GM19372 (cell line): ENCODE measurements around the gene ALDOB.

Source experiments
- ATAC-seq: cut with Tn5 transposase; IDR thresholded peaks from one replicate; pipeline ENCODE4 v1.9.1; 2021; ENCODE audit warnings: mild to moderate bottlenecking, low read depth, moderate library complexity; ENCODE audit not compliant: unreplicated experiment

The ALDOB gene

GRCh38 chr9:101435601-101436079 is at the start of gene ALDOB:
Gene ALDOB, minus strand, starts transcription at chr9:101435774. Its CDS starts 4,887 bp downstream, at chr9:101430887.
- no peak for ATAC-seq

DNA sequence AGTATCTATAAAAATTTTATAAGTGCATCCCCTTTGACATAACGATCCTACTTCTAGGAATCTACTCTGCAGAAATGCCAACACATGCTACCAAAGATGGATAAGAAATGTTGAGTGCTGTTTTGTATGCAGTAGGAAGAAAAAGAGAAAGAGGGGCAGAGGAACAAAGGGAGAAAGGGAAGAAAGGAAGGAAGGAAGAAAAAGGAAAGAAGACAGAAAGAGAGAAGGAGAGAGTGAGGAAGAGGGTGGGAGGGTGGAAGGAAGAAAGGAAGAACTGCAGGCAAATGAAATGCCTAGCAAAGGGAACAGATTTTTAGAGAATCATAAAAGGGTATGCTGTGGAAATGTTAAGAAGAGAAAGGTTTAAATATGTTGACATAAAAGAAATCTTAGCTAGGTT is 48.5 kb upstream of the ALDOB start:
- ATAC-seq, result no peak

GRCh38 chr9:101481261-101481660 is 45.7 kb upstream of the ALDOB start:
- no peak for ATAC-seq

DNA sequence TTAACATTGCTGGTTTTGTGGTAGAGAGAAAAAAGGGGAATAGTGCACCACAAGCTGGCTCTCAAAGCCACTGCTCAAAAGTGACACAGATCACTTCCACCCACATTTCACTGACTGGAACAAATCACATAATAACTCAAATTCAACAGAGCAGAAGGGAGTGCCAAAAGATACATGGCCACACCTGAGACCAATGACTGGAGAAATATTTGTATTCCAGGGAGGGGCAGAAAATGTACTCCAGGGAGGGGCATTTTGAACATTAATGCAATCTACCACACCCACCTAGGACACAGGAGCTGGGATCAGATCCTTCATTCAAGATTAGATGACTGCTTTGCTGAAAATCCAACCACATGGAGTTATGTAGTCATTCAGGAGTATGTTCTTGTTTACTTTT is 44.8 kb upstream of the ALDOB start:
- ATAC-seq, result no peak

- ATAC-seq, result no peak
Observed at GRCh38 chr9:101479338-101480030, 43.9 kb upstream of the ALDOB start.

DNA sequence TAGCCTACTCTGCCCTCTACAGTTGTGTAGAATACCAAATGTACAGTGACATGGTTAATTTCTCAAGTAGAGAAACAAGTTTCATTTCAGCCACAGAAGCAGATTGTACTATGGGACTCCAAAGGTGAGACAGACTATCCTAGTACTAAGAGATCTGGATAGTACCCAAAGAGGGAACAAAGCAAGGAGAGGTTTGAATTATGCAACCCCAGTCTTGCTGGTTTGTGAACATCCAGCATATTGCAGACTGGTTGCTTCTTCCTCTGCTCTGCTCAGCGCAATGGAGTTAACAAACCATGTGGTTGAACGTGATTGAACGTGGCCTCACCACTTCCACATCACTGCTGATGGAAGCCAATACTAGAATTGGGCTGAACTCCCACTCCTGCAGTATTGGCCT is 43.3 kb upstream of the ALDOB start:
- ATAC-seq, result no peak

- no peak for ATAC-seq
Observed at GRCh38 chr9:101478444-101478843, 42.9 kb upstream of the ALDOB start.

DNA sequence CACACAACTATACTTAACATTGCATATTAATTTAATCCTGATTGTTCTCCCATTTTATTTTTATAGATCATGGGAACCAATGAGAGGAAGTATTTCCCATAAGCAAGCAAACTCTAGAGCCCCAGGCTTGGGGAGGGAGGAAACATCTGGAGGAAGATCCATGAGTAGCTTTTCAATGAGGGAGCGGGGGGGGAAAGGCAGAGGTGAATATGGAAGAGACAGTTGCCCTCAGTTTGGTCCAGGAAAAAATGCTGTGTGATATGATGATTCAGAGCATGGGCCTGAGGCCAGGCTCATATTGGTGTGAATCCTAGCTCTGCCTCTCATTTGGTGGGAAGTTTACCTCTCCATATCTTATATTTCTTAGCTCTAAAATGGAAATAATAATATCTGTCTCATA is 42.2 kb upstream of the ALDOB start:
- ATAC-seq, result no peak

- ATAC-seq, result no peak
Observed at GRCh38 chr9:101477214-101477613, 41.6 kb upstream of the ALDOB start.

DNA sequence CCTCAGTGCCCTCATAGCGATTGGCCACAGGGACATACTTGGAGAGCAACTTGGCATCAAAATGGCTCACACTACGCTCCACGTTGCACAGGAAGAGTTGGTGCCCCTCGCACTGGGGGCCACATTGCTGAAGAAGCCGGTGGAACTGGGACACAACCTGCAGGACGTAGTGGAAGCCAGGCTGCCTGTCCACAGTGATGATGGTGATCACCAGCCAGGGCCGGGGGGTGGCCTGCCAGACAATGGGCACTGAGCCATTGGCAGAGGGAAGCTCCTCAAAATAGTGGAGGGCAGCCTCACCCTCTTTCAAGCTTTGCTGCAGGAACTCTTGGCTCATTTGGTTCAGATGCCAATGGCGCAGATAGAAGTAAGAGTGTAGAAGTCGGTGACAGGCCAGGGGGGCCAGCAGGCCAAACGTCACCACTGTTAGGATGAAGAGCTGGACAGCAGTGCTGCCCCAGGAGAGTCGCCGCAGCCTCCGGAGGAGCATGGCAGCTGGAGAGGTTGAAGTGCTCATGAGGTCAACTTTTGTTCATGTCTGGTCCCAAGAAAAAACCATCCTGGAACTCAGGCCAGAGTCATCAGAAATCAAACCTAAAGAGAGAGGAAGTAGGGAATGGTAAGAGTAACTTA is 41.1 kb upstream of the ALDOB start:
- ATAC-seq, result no peak

GRCh38 chr9:101472891-101473290 is 37.3 kb upstream of the ALDOB start:
- ATAC-seq, result no peak

- ATAC-seq, result no peak
Observed at GRCh38 chr9:101470929-101471328, 35.4 kb upstream of the ALDOB start.

DNA sequence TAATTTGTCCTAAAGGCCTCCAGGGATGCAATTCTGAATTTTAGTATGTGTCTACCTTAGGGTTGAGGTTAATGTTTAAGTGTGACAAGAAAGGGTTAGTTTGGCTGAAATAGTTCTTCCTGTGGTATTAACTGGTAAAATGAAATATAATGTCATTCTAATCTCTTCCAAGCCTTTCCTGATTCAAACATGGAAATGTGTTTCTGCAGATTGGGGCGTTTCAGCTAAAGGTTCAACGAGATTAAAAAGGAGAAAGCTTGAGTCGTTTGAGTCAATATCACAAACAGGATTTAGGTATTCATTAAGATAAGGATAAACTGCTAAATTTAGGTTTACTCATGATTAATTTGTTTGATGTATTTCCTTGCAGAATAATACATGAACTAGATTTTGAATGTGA is 34.4 kb upstream of the ALDOB start:
- no peak for ATAC-seq

- ATAC-seq, result no peak
Observed at GRCh38 chr9:101469026-101469425, 33.5 kb upstream of the ALDOB start.

DNA sequence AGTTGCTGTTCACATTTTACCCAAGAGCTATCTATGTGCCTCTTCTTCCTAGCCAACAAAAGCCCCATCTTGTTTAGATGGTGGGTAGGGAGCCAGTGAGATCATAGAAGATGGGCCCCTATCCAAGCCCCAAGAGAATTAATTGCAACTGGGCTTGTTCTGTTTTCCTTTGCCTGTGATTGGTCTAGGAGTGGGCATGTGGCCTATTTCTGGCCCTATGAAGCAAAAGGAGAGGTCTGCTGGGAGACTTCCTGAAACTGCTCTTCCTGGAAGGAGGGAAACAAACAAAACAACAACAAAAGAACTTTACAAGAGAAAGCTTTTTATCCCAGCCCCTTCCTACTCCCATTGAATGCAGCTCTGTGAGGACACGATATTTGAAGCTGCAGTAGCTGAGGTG is 32.5 kb upstream of the ALDOB start:
- no peak for ATAC-seq

DNA sequence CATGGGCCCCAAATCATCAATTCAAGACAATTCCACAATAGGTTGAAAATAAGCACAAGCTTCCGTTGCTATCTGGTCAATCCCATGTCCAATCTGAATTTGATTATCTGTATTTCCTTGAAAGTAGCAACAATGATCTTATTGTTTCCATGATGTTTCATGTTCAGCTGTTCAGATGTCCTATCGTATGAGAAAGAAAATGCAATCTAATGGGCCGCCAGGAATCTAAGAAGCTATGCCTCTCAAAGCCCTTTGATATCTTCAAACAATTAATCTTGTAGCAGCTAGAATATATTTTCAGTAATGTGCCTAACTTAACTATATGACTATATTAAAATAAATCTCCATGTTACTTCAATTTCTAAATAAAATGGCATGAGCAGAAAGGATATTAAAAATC is 32.1 kb upstream of the ALDOB start:
- ATAC-seq, result no peak

- ATAC-seq, result no peak
Observed at GRCh38 chr9:101466863-101467262, 31.3 kb upstream of the ALDOB start.

DNA sequence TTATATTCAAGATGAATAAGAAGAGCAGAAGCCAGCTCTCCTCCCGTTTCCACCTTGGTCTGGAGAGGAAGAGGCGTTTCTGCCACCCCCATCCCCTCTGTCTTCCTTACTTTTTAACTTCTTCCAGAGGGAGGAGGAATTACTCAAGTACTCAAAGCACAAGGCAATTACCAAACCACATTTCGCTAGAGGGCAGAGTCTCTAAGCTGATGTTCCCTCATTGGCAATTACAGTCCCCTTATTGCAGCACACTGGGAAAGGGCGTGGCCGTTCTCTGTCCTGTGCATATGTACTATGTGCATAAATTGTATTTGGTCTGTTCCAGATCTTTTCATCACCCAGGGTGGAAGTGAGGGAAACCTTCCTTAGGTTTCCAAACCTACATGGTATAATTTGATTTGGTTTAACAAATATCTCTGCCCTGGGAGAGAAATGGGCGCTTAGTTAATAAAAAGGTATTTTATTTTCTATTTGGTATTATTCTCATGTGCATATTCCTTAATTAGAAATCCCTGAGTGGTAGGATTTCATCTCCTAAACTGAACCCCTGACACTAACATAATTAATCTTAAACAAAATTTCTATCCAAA is 29.8 kb upstream of the ALDOB start:
- ATAC-seq, result no peak

- no peak for ATAC-seq
Observed at GRCh38 chr9:101463397-101463796, 27.8 kb upstream of the ALDOB start.

- ATAC-seq, result no peak
Observed at GRCh38 chr9:101462558-101462957, 27.0 kb upstream of the ALDOB start.

- ATAC-seq, result no peak
Observed at GRCh38 chr9:101460965-101461364, 25.4 kb upstream of the ALDOB start.
